Stimulated activated CD8-positive, alpha-beta memory T cell treated with anti-CD3 and anti-CD28 coated beads, Interleukin-7, amount 100 ng/mL, for 4 hours (primary cell): ENCODE measurements around the gene LHX5.

Experiments used
- DNase-seq, 2 donors: peaks; one replicate each; pipeline ENCODE4 v3.0.0-alpha.2; 2020; ENCODE audit warnings: low read depth in 2 of 2

Gene LHX5

DNA sequence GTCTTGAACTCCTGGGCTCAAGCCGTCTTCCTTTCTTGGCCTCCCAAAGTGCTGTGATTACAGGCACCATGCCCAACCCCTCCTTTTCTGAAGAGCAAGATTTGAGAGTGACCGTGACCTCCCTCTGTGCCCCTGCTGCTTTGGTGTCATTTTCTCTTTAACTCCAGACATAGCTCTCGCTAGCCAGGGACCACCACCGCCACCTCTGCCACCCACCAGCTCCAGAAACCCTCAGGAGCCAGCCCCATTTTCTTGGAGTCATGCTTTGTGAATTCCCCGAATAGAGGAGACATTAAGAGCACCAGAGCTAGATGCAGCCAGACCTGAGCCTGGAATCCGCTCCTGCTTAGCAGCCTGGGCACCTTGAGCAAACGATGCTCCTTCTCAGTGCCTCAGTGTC, 31.3 kb downstream of the LHX5 start:
- no peak for DNase-seq

DNA sequence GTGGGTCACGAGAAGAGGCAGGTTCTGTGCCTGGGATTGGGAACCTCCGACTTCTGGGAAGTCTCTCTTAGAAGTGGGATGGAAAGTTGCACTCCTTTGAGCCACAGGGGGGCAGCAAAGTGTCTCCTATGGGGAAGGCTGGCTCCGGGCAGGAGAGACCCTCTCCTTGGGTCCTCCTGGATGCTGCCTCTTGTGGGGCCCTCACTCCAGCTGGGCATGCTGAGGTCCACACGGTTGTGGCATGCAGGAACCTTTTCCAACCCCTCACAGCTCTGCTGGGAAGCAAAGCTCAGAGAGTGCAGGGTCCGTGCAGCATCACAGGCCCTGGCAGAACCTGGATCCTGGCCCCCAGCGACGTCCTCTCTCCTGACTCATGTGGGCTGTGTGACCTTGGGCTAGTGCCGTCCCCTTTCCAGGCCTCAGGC, 32.1 kb downstream of the LHX5 start:
- DNase-seq = no peak

DNA sequence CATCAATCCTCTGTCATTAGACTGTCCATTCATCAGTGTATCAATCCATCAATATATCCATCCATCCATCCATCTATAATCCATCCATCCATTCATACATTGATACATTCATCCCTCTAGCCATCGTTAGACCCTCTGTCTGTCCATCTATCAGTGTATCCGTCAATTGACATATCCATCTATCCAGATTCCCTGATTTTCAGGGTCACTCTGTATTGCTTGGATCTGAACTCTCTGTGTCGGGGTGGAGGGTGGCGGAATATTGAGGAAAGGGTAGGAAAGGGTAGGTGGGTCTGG, 32.4 kb downstream of the LHX5 start:
- DNase-seq = no peak

DNA sequence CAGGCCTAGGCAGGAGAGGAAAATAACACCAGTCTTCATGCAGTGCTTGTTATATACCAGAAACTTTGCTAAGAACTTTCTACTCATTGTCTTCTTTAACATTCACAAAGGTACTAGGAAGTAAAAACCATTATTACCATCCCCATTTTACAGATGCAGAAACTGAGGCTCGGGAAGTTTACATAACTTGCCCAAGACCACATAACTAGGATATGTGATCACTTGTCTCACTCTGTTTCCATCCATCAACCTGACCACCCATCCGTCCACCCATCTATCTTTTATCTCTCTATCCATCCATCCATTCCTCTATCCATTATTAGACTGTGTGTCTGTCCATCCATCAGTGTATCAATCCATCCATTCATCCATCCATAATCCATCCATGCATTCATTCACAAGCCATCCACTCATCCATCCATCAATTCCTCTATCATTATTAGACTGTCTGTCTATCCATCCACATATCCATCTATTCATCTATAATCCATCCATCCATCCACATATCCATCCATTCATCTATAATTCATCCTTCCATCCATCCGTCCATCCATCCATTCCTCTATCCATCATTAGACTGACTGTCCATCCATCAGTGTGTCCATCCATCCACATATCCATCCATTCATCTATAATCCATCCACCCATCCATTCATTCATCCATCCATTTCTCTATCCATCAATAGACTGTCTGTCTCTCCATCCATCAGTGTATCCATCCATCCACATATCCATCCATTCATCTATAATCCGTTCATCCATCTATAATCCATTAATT, 33.0 kb downstream of the LHX5 start:
- DNase-seq = no peak

DNA sequence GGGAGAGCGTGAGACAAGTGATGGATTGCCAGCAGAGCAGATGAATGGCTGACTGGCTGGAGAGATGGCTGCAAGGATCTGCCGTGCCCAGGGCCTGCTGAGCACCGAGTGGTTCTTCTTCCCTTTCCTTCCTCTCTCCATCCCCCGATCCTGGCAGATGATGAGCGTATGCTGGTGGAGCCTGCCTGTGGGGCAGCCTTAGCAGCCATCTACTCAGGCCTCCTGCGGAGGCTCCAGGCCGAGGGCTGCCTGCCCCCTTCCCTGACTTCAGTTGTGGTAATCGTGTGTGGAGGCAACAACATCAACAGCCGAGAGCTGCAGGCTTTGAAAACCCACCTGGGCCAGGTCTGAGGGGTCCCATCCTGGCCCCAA, 34.0 kb downstream of the LHX5 start:
- DNase-seq = no peak

DNA sequence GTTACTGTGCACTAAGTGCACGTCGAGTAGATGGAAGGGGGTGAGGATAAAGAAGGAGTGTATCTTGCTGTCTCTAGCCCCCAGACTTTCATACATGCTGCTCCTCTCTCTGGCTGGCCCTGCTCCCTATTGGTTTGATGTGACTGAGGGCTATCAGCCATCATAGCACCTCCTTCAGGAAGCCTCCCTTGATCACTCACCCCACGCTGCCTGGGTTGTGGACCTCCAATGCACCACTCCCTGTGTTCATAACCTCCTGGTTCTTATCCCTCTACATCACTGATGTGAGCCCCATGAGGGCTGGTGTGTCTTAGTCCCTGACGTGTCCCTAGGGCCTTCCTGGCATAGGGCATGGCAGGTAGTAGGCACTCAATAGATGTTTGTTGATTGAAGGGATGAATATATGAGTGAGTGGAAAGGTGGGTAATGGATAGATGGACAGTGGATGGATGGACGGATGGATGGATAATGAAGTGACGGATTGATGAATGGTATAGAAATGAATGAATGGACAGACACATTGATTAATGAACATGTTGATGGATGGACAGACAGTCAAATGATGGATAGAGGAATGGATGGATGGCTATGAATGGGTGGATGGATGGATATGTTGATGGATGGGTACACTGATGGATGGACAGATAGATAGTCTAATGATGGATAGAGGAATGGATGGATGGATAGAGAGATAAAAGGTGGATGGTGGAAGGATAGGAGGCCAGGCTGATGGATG, 34.5 kb downstream of the LHX5 start:
- no peak for DNase-seq

DNA sequence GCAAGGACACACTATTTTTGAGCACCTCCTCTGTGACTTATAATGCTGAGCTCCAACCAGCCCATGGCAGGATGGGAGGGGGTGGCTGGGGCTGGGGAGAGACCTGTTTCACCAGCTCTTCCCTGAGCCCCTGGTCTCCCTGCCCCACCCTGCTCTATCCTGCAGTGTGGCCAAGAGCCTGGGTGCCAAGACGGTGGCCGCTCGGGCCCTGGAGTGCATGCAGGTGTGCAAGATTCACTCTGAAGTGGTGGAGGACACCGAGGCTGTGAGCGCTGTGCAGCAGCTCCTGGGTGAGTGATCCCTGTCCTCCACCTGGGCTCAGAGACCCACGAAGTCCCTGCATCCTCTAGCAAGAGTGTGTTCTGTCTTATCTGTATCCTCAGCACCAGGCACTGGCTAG, 35.1 kb downstream of the LHX5 start:
- DNase-seq = no peak

DNA sequence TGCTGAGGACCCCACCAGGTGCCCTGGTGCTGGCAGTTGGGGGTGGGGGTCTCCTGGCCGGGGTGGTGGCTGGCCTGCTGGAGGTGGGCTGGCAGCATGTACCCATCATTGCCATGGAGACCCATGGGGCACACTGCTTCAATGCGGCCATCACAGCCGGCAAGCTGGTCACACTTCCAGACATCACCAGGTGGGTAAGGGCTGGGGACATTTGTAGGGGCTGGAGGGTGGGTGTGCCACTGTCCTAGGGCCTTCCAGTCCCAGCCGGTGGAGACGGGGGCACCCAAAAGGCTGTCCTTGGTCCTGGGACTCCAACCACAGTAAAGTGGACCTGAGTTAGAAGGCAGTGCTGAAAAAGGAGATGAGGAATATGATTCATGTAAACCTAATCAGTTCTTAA, 36.3 kb downstream of the LHX5 start:
- no peak for DNase-seq

DNA sequence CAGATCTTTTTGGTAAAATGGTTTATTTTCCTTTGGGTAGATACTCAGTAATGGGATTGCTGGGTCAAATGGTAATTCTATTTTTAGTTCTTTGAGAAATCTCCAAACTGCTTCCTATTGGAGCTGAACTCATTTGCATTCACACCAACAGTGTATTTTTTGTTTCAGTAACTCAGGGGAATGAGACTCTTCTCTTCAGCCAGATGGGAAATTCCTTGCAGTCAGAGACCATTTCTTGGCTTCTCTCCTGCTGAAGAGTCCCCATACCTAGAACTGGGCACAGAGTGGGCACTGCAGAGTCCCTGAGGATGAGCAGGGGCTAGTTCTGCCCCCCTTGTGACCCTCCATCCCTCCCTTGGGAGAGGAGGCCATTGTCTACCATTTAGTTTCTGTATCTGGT, 38.7 kb downstream of the LHX5 start:
- DNase-seq = no peak

DNA sequence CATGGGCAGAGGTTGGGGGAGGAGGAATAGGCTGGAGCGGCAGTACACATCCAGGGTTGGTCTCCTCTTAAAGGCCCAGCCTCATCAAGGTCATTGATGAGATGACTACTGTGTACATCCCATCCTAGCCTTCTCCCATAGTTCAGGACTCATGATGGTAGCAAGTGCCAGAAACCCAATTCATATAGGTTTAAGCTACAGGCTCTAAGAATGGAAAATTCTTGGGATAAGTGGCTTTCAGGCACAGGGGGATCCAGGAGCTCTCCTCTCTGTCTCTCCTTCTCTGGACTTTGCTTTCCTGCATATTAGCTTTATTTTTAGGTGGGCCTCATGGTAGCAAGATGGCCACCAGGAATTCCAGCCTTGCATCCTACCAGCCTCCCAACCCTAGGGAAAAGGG, 43.2 kb downstream of the LHX5 start:
- DNase-seq = no peak

DNA sequence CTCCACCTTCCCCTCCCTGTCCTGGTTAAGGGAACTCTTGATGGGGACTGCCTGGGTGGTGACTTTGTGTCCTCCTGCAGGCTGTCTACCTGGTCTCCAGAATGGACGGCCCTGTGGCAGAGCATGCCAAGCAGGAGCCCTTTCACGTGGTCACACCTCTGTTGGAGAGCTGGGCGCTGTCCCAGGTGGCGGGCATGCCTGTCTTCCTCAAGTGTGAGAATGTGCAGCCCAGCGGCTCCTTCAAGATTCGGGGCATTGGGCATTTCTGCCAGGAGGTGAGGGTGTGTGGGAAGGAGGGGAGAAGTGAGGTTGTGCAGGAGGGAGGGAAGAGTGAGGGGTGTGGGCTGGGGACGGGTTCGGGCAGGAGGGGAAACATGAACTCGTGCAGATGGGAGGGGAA, 43.8 kb downstream of the LHX5 start:
- DNase-seq = no peak

DNA sequence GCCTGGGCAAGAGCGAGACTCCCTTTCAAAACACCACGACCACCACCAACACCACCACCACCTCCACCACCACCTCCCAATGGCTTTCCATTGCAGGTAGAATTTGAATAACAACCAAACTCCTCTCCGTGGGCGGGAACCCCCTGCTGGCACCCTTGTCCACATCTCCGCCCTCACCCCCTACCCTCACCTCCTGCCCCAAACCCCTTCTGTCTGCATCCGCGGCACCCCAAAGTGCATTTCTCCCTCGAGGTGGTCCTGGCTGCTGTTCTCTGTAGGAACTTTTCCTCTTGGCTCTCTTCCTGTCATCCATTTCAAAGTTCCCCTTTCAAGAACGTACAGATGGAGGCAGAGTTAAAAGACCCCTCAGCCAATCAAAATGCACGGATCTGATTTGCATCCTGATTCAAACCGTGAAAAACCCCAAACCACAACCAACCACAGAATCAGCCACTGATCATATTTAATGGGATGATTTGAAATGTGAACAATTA, 45.7 kb downstream of the LHX5 start:
- DNase-seq = no peak

DNA sequence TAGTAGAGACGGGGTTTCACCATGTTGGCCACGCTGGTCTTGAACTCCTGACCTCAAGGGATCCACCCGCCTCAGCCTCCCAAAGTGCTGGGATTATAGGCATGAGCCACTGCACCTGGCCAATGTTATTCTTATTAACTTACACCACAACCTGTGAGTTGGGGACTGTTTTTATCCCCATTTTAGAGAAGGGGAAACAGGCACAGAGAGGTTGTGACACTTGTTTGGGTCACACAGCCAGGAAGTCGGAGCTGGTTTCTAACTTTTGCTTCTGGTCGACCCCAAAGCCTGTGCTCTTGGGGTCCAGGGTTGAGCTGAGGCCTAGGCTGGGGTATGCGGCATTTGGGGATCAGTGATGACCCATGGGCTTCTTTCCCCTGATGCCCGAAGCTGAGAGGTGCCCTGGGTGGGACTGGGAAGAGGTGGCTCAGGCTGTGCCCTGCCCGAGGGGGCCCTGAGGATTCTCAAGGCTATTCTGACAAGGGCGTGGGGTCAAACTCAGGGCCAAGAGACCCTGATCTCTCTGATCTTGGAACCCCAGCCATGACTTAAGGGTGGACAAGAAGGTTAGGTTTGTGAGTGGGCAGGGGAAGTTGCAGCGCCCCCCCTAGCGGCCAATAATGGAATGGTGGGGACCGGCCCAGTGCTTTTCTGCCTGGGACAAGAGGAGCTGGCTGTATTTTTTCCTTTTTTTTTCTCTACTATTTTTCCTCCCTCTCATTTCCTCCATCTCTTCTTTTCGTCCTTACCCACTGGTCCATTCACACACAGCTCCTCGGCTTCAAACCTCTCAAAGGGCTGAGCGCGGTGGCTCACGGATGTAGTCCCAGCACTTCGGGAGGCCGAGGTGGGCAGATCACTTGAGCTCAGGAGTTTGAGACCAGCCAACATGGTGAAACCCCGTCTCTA, 46.5 kb downstream of the LHX5 start:
- DNase-seq = peak in 1 of 2 donors; percentile 18

DNA sequence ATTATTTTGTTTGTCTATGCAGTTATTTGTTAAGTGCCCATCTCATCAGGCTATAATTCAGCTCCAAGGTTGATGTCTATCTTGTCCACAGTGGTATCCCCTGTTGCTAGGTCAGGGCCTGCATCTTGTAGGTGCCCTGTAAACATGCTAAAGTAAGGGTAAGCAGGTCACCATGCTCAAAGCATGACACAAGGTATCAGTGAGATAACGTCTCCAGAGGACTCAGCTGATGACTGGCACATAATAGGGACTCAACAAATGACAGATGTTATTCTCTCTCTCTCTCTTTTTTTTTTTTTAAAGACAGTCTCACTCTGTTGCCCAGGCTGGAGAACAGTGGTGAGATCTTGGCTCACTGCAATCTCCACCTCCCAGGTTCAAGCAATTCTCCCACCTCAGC, 47.2 kb downstream of the LHX5 start:
- no peak for DNase-seq

DNA sequence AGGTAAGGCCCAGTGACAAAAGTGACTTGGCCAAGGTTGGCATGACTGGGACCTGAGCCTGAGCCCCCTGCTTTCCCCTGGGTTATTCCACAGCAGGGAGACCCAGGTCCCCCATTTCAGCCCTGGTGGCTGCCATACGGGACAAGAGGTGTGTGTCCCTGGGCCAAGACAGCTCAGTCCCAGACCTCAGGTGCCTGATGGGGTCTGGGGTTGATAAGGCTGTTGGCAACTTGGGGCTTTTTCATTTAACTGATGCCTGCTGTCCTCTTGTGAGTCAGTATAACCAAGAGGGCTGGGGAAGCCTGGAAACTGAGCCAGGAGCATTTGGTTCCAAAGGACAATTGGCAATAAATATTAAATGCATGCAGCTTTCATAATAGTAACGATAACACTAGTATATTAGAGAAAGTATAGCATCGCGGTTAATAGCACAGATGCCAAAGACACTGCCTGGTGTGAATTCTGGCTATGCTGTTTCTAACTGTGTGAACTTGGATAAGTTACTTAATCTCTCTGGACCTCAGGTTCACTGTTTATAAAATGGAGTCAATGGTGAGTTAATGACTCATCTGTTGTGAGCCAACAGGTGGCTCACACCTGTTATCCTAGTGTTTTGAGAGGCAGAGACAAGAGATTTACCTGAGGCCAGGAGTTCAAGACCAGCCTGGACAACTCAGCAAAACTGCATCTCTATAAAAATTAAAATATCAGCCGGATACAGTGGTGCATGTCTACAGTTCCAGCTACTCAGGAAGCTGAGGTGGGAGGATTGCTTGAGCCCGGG, 48.6 kb downstream of the LHX5 start:
- DNase-seq = no peak

DNA sequence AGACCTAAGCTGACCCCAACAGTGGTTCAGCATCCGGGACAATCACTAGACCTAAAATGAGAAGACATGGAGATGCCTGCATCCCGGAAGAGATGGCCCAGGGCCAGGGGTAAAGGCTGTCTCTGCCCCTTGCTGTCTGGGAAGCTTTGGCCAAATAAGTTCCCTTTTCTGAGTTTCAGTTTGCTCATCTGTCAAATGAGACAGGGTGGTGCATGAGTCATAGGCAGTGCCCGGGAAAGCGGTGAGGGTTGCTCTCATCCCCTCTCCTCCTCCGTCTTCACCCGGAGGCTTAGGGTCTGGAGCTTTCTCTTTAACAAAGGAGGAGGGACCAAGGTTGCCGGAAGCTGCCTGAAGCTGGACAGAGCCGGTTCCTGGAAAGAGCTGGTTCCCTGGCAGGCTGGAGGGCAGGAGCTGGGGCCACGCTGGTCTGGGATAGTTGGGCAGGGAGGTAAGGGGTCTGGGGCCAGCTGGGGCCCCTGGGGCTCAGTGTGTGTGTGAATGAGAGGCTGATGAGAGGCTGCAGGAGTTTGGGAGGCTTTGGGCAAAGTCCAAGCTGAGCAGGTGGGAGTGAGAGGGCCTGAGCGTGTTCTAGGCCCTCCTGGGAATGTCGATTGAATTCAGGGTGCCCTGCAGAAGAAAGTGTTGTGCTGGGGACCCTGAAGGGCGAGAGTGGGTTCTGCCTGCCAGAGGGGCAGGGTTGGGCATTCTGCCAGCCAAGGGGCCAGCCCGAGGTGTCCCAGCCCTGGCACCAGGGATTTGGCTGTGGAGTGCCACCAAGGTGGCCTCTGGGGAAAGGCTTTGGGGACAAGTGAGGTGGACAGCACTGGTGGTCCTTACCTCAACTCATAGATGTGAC, 49.4 kb downstream of the LHX5 start, which contains the start of gene SDSL:
Gene SDSL, plus strand, starts transcription at position 351 of the 856 bp plus-strand sequence. CDS start 5,603 bp downstream, outside the sequence.
- DNase-seq = peak in 1 of 2 donors; percentile 8

DNA sequence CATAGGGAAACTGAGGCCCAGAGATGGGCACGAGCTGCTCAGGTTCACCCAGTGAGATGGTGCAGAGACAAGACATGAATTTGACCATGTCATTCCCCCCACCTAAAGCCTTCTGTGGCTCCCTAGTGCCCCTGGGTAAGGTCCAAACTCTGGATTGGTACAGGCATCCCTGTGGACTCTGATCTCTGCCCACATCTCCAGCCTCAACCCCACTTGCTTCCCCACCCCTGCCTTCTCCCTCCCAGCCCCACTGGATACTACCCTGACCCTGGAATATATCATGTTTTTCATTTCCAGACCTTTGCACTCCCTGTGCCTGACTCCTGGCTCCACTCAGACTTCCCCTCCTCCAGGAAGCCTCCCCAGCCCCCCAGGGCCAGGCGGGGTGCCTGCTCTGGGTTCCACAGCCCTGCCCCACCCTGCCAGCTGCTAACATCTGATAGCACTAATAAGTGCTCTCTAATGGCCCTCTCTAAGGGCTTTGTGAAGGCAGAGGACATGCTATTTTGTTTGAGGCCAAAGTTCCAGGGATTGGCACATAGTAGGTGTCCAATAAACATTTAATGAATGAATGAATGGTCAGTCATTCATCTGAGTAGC, 50.6 kb downstream of the LHX5 start:
- DNase-seq = no peak

DNA sequence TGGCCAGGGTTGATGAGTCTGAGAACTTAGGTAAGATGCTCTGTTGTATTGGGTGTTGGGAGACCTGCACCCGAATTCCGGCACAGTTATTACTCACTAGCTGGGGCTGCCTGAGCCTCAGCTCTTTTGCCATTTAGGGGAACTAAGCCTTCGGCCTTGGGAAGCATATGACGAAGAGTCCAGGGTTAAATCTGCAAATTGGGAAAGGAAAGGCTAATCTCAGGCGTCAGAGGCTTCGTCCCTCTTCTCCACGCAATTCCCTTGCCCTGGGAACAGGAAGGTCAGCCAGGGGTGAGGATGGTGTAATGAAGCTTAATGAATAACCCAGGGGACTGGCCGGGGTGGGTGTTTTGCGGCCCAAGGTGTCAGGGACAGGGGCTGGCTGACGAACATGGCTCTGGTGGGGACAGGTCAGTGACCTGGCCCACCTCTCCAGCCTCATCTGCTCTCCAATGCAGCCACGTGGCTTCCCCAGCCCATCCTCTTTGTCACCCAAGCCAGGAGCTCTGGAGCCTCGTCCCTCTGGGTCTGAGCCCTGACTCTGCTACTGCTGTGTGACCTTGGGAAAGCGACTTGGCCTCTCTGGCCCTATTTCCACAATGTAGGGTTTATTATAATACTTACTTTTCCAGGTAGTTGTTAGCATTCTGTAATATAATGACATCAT, 53.3 kb downstream of the LHX5 start:
- no peak for DNase-seq

DNA sequence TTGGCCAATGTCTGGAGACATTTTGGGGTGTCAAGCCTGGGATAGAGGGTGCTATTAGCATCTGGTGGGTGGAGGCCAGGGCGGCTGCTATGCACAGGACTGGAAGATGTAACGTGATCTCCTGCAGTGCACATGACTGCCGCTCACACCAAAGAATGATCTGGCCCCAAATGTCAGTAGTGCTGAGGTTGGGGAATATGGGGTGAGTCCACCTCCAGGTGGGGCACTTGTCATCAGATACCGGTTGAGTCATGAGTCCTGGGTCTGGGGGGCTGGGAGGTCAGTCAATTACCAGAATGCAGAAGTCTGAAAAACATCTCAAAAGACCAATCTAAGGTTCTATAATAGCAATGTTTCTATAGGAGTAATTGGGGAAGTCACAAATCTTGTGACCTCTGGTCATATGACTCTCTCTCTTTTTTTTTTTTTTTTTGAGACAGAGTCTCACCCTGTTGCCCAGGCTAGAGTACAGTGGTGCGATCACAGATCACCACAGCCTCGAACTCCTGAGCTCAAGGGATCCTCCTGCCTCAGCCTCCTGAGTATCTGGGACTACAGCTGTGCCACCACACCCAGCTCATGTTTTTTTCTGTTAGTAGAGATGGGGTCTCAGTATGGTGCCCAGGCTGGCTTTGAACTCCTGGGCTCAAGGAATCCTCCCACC, 55.4 kb downstream of the LHX5 start:
- no peak for DNase-seq
